Thoracic aorta (tissue), 2 donors: ENCODE results near the gene ABTB2. TPM values are rescaled to one million over a fixed set of nuclear protein-coding genes. Genes with fewer than 3 reads are reported as not detected.

ENCODE experiments used
- ATAC-seq: fragments of 150-250 bp; one replicate; pipeline ENCODE4 v1.8.0; 2017; ENCODE audit warnings: low read depth; ENCODE audit not compliant: insufficient number of reproducible peaks, low FRiP score
- DNase-seq: peaks from one replicate; pipeline ENCODE4 v3.0.0-alpha.2; 2020; ENCODE audit warnings: low spot score
- H3K27ac ChIP-seq, 2 donors: fragments of 200-600 bp; sonication (generic); 1 replicate in 1 of 2; 2 replicates in 1 of 2; pipeline ENCODE4 v1.5.1; 2016; ENCODE audit warnings: mild to moderate bottlenecking in 2 of 2, moderate library complexity in 2 of 2
- H3K27me3 ChIP-seq: fragments of 200-600 bp; sonication (generic); replicated peaks from 2 replicates; pipeline ENCODE4 v1.6.0; 2016; ENCODE audit warnings: mild to moderate bottlenecking; ENCODE audit not compliant: insufficient read depth
- H3K36me3 ChIP-seq: fragments of 200-600 bp; sonication (generic); one replicate; pipeline ENCODE4 v1.5.1; 2016
- H3K4me1 ChIP-seq, 2 donors: fragments of 200-600 bp; sonication (generic); 1 replicate in 1 of 2; 2 replicates in 1 of 2; pipeline versions ENCODE4 v1.5.1 to v1.6.0; 2016; ENCODE audit warnings: low read depth in 2 of 2, mild to moderate bottlenecking in 1 of 2; ENCODE audit not compliant: control insufficient read depth in 1 of 2
- H3K4me3 ChIP-seq: fragments of 200-600 bp; sonication (generic); 2 replicates; pipeline ENCODE4 v1.5.1; 2016; ENCODE audit warnings: mild to moderate bottlenecking
- H3K9me3 ChIP-seq: fragments of 200-600 bp; sonication (generic); 2 replicates; pipeline ENCODE4 v1.5.1; 2016
- CTCF ChIP-seq: fragments of 200-600 bp; sonication (generic); IDR thresholded peaks from one replicate; pipeline ENCODE4 v1.5.1; 2019; ENCODE audit warnings: antibody characterized with exemption
- total RNA-seq, 2 donors: library from RNA; depleted of rRNA; stranded (reverse); fragments of >200 nt; gene quantifications; one replicate each; pipeline versions ENCODE4 v1.1.0 to v1.2.3, GENCODE V29; 2016

The ABTB2 gene
- total RNA-seq, 2 donors from 2014 or later, result 12.3 to 31.0 TPM

- TF ChIP-seq CTCF, result no peak
- no peaks in the 10 kb centered on the region for H3K27me3 ChIP-seq
- H3K4me1 ChIP-seq, result peaks cover 0 to 12% of the 10 kb centered on the region in 2 donors
- ATAC-seq, result no peak
- H3K27ac ChIP-seq, result no peak overlapping the region
- DNase-seq, result no peak
- H3K9me3 ChIP-seq, result no peaks in the 10 kb centered on the region
- no peak overlapping the region for H3K4me3 ChIP-seq
- H3K36me3 ChIP-seq, result no peaks in the 10 kb centered on the region
These were observed 65.3 kb downstream of the ABTB2 start for GRCh38 chr11:34292546-34292945.

- no peaks in the 10 kb centered on the region for H3K36me3 ChIP-seq
- no peak overlapping the region for H3K4me3 ChIP-seq
- H3K27ac ChIP-seq, result no peak overlapping the region
- DNase-seq (no peak), ATAC-seq (no peak)
- no peaks in the 10 kb centered on the region for H3K9me3 ChIP-seq
- TF ChIP-seq CTCF, result no peak
- peaks cover 0 to 12% of the 10 kb centered on the region in 2 donors for H3K4me1 ChIP-seq
- no peaks in the 10 kb centered on the region for H3K27me3 ChIP-seq
These were observed 65.7 kb downstream of the ABTB2 start for GRCh38 chr11:34292111-34292510.

- no peak for ATAC-seq
- DNase-seq, result no peak
These were observed 66.9 kb downstream of the ABTB2 start for GRCh38 chr11:34290926-34291325.

GRCh38 chr11:34288492-34288891 is 69.3 kb downstream of the ABTB2 start:
- Histone ChIP-seq H3K27ac (no peak overlapping the region), H3K4me3 (no peak overlapping the region), H3K9me3 (no peaks in the 10 kb centered on the region), H3K4me1 (peaks cover 0 to 12% of the 10 kb centered on the region in 2 donors), H3K27me3 (no peaks in the 10 kb centered on the region), H3K36me3 (no peaks in the 10 kb centered on the region)
- ATAC-seq, result no peak
- no peak for TF ChIP-seq CTCF
- no peak for DNase-seq

More at GRCh38 chr11:34290926-34291325, 66.9 kb downstream of the ABTB2 start:
- Histone ChIP-seq H3K9me3 (no peaks in the 10 kb centered on the region), H3K4me1 (peaks cover 0 to 12% of the 10 kb centered on the region in 2 donors), H3K4me3 (no peak overlapping the region), H3K36me3 (no peaks in the 10 kb centered on the region), H3K27me3 (no peaks in the 10 kb centered on the region), H3K27ac (no peak overlapping the region)
- TF ChIP-seq CTCF, result no peak

- DNase-seq, result no peak
- TF ChIP-seq CTCF, result no peak
- no peaks in the 10 kb centered on the region for H3K9me3 ChIP-seq
- no peaks in the 10 kb centered on the region for H3K4me1 ChIP-seq
- H3K4me3 ChIP-seq, result no peak overlapping the region
- H3K36me3 ChIP-seq, result no peaks in the 10 kb centered on the region
- no peak for ATAC-seq
- no peaks in the 10 kb centered on the region for H3K27me3 ChIP-seq
- H3K27ac ChIP-seq, result no peak overlapping the region
These were observed 72.9 kb downstream of the ABTB2 start for GRCh38 chr11:34284811-34285481.
